Panc1 (cell line): ENCODE results near the gene CNBP. TPM values are rescaled to one million over a fixed set of nuclear protein-coding genes. Genes with fewer than 3 reads are reported as not detected.

ENCODE experiments used
- ATAC-seq: fragments of 200-7000 bp; cut with Tn5 transposase; 2 replicates; pipeline ENCODE4 v1.9.1; 2020; ENCODE audit warnings: mild to moderate bottlenecking, moderate library complexity
- BruUV-seq: library from RNA; stranded (reverse); fragments of 400-500 nt; replicated peaks from 2 replicates; lab custom pipeline; 2021; lab: Mats Ljungman, UMichigan
- CTCF ChIA-PET: fragments of 300-600 bp; sonication (Branson Sonifier 250); formaldehyde crosslinking; loops from one replicate; lab custom pipeline; 2022; ENCODE audit warnings: antibody characterized with exemption; lab: Charles Lee
- POLR2A ChIA-PET: fragments of 300-600 bp; sonication (Branson Sonifier 250); formaldehyde crosslinking; loops from one replicate; lab custom pipeline; 2022; ENCODE audit warnings: antibody characterized with exemption; lab: Charles Lee
- DNase-seq: peaks from one replicate; pipeline ENCODE4 v3.0.0-alpha.2; 2010; ENCODE audit warnings: low read depth, low spot score
- H3K27ac ChIP-seq: 2 replicates; pipeline ENCODE4 v1.5.1; 2011; ENCODE audit warnings: mild to moderate bottlenecking, low read length, inconsistent platforms
- H3K27me3 ChIP-seq: fragments of 200-500 bp; sonication (Bioruptor generic); 2 replicates; pipeline ENCODE4 v1.6.0; 2014; ENCODE audit warnings: low read length, inconsistent platforms; ENCODE audit not compliant: control insufficient read depth, insufficient read depth
- H3K36me3 ChIP-seq: fragments of 200-500 bp; sonication (Bioruptor generic); 2 replicates; pipeline ENCODE4 v1.5.1; 2014; ENCODE audit warnings: inconsistent platforms, mild to moderate bottlenecking, low read length, moderate library complexity; ENCODE audit not compliant: control insufficient read depth, insufficient read depth
- H3K4me1 ChIP-seq: 2 replicates; pipeline ENCODE4 v1.5.1; 2011; ENCODE audit warnings: inconsistent platforms, mild to moderate bottlenecking, low read length, moderate library complexity; ENCODE audit not compliant: control insufficient read depth, insufficient read depth
- H3K4me3 ChIP-seq, 2 experiments: 2 replicates each; pipeline ENCODE4 v1.5.1; 2011 to 2012; ENCODE audit warnings: low read depth in 2 of 2, low read length in 2 of 2, mild to moderate bottlenecking in 2 of 2, inconsistent platforms in 1 of 2, moderate library complexity in 1 of 2
- H3K9me3 ChIP-seq: fragments of 200-500 bp; sonication (Bioruptor generic); 2 replicates; pipeline ENCODE4 v1.5.1; 2014; ENCODE audit warnings: low read depth, mild to moderate bottlenecking, inconsistent platforms, low read length, moderate library complexity; ENCODE audit not compliant: control insufficient read depth, insufficient read depth
- CTCF ChIP-seq: fragments of 450-650 bp; IDR thresholded peaks from 2 replicates; pipeline ENCODE4 v1.5.1; 2017; ENCODE audit warnings: mild to moderate bottlenecking
- POLR2AphosphoS5 ChIP-seq: IDR thresholded peaks from 2 replicates; pipeline ENCODE4 v1.6.1; 2012; ENCODE audit warnings: mild to moderate bottlenecking, low read depth, low read length, moderate library complexity
- REST ChIP-seq, 2 experiments: IDR thresholded peaks; 2 replicates each; pipeline ENCODE4 v1.6.1; 2011 to 2012; ENCODE audit warnings: low read depth in 2 of 2, control low read depth in 1 of 2, low read length in 1 of 2, mild to moderate bottlenecking in 1 of 2, moderate library complexity in 1 of 2; ENCODE audit not compliant: insufficient read depth in 1 of 2
- SIN3A ChIP-seq: IDR thresholded peaks from 2 replicates; pipeline ENCODE4 v1.6.1; 2012; ENCODE audit warnings: low read depth, mild to moderate bottlenecking, low read length, moderate library complexity, borderline replicate concordance; ENCODE audit not compliant: insufficient read depth
- TCF7L2 ChIP-seq: IDR thresholded peaks from 2 replicates; pipeline ENCODE4 v1.6.1; 2011; ENCODE audit warnings: mild to moderate bottlenecking, low read depth, low read length, inconsistent platforms
- in situ Hi-C: cut with HindIII; loops from 2 replicates; pipeline ENCODE4 v1.10.0; 2016; ENCODE audit warnings: low sequenced_read_pairs, low pct_unique_long_range_greater_than_20kb
- intact Hi-C: fragments of 100-400 bp; cut with micrococcal nuclease; formaldehyde crosslinking; loops from one replicate; pipeline ENCODE4 v1.10.0; 2022; ENCODE audit not compliant: unreplicated experiment
- total RNA-seq: library from RNA; stranded (reverse); gene quantifications from one replicate; pipeline ENCODE4 v1.2.1, GENCODE V29; 2021; ENCODE audit not compliant: unreplicated experiment

CNBP gene
- total RNA-seq, 1 experiment from 2014 or later: 355 TPM

- H3K4me3 ChIP-seq: peak overlapping the region; percentile 76
- DNase-seq: no peak
- ATAC-seq: no peak
- peaks cover 32% of the 10 kb centered on the region for H3K4me1 ChIP-seq
- H3K27ac ChIP-seq: peak overlapping the region; percentile 91
- no peaks in the 10 kb centered on the region for H3K27me3 ChIP-seq
- ChIA-PET CTCF (no interaction called here), POLR2A (no interaction called here)
- intact Hi-C loops: loop anchor here (5.0 kb wide), 2 partner anchors 45 to 65 kb away; partner anchors contain the start of gene COPG1
- in situ Hi-C loops: no loop called here
- no TSS peak for BruUV-seq
- peaks cover 16% of the 10 kb centered on the region for H3K36me3 ChIP-seq
- TF ChIP-seq POLR2AphosphoS5 (no peak), TCF7L2 (no peak), CTCF (no peak), REST (IDR thresholded peaks at IDR 0.05; ENCODE audit: insufficient read depth in 1 of 2, low read depth in 2 of 2, low read length in 1 of 2) (no peak), SIN3A (no peak)
- H3K9me3 ChIP-seq: no peaks in the 10 kb centered on the region
Measured at GRCh38 chr3:129181819-129182218, 1.9 kb downstream of the CNBP start.

- peak overlapping the region; percentile 76 for H3K4me3 ChIP-seq
Measured at GRCh38 chr3:129180461-129180860, 3.2 kb downstream of the CNBP start.

More at GRCh38 chr3:129180461-129180860, 3.2 kb downstream of the CNBP start:
- peaks cover 16% of the 10 kb centered on the region for H3K36me3 ChIP-seq
- TF ChIP-seq POLR2AphosphoS5: no peak
- TF ChIP-seq CTCF: no peak
- no peak for TF ChIP-seq TCF7L2
- TF ChIP-seq REST (IDR thresholded peaks at IDR 0.05; ENCODE audit: insufficient read depth in 1 of 2, low read depth in 2 of 2, low read length in 1 of 2): no peak
- TF ChIP-seq SIN3A: no peak
- ChIA-PET POLR2A (interaction anchor here (0.6 kb wide), 3 partner anchors 12 to 60 kb away, joined by 3 to 10 read pairs (median 4); no protein-coding TSS in a partner anchor), CTCF (interaction anchor here (0.7 kb wide), 1 partner anchor 69 kb away, joined by 13 read pairs; no protein-coding TSS in a partner anchor)
- no peak for ATAC-seq
- in situ Hi-C loops (no loop called here), intact Hi-C loops (loop anchor here (5.0 kb wide), 2 partner anchors 47 to 67 kb away; partner anchors contain the start of gene COPG1)
- DNase-seq: no peak
- BruUV-seq: TSS peak; percentile 5
- peak overlapping the region; percentile 91 for H3K27ac ChIP-seq
- no peaks in the 10 kb centered on the region for H3K27me3 ChIP-seq
- H3K9me3 ChIP-seq: no peaks in the 10 kb centered on the region
- H3K4me1 ChIP-seq: peaks cover 27% of the 10 kb centered on the region
